ENCODE data around the gene ZBED4. TPM values are rescaled to one million over a fixed set of nuclear protein-coding genes. Genes with fewer than 3 reads are reported as not detected.

ZBED4 gene
- total RNA-seq, 1 donor from 2014 or later = 22.7 TPM

DNA sequence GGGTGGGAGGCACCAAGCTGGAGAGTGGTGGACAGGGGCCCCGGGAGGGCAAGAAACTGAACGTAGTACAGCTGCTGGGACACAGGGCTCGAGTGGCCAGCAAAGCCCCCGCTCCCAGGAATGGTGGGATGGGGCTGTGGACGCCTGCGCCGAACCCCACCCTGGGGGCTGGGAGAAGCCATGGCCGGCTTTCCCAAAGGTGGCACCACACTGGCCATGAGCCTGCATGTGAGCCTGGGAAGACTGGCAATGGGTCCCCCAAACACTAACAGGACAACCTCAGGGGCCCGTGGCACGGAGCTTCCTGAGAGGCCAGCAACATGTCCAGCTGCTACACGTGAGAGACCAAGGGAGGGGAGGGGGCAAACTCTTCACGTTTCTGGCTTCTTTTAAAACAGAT, 60.6 kb downstream of the ZBED4 start:
- Histone ChIP-seq H3K79me2 (ENCODE audit: insufficient read depth, low read length) (peaks cover 14% of the 10 kb centered on the region), H4K20me1 (ENCODE audit: insufficient read depth, low read length) (peaks cover 23% of the 10 kb centered on the region), H2AFZ (ENCODE audit: low read depth, low read length) (no peak overlapping the region), H3K4me2 (ENCODE audit: low read length) (no peak overlapping the region), H3K9me3 (ENCODE audit: insufficient read depth, low read depth, low read length) (no peaks in the 10 kb centered on the region), H3K9ac (ENCODE audit: low read length) (no peak overlapping the region), H3K4me3 (ENCODE audit: insufficient read depth, low read depth, low read length) (no peak overlapping the region), H3K36me3 (ENCODE audit: insufficient read depth, low read length) (peaks cover 3% of the 10 kb centered on the region), H3K4me1 (ENCODE audit: insufficient read depth, low read length) (peaks cover 4% of the 10 kb centered on the region), H3K27ac (ENCODE audit: low read depth, low read length) (no peak overlapping the region), H3K27me3 (ENCODE audit: insufficient read depth, low read length) (no peaks in the 10 kb centered on the region)
- FAIRE-seq (no peak), DNase-seq (ENCODE audit: low read depth) (no peak)
- peaks cover 11% of the 10 kb centered on the region for H3K36me3 Mint-ChIP-seq (ENCODE audit: low read depth, unreplicated experiment)
- H3K9me3 Mint-ChIP-seq (ENCODE audit: unreplicated experiment) = no peaks in the 10 kb centered on the region
- TF ChIP-seq CTCF (IDR thresholded peaks at IDR 0.05; ENCODE audit: insufficient read depth, low read depth, low read length) (no peak), EZH2 (IDR thresholded peaks at IDR 0.05; ENCODE audit: insufficient read depth, low read length) (no peak)
- no peak overlapping the region for H3K4me3 Mint-ChIP-seq (ENCODE audit: unreplicated experiment)
- peaks cover 1% of the 10 kb centered on the region for H3K4me1 Mint-ChIP-seq (ENCODE audit: low read depth, unreplicated experiment)
- H3K27ac Mint-ChIP-seq (ENCODE audit: unreplicated experiment) = no peak overlapping the region
- H3K27me3 Mint-ChIP-seq (ENCODE audit: low read depth, unreplicated experiment) = no peaks in the 10 kb centered on the region

GRCh38 chr22:49915610-49916009, 62.0 kb downstream of the ZBED4 start:
- H3K79me2 ChIP-seq (ENCODE audit: insufficient read depth, low read length) = peaks cover 20% of the 10 kb centered on the region
- FAIRE-seq (no peak), DNase-seq (ENCODE audit: low read depth) (no peak)
- H3K27ac Mint-ChIP-seq (ENCODE audit: unreplicated experiment) = no peak overlapping the region
- H3K27me3 ChIP-seq (ENCODE audit: insufficient read depth, low read length) = no peaks in the 10 kb centered on the region
- peaks cover 1% of the 10 kb centered on the region for H3K4me1 Mint-ChIP-seq (ENCODE audit: low read depth, unreplicated experiment)
- H3K36me3 Mint-ChIP-seq (ENCODE audit: low read depth, unreplicated experiment) = peaks cover 9% of the 10 kb centered on the region
- peaks cover 34% of the 10 kb centered on the region for H4K20me1 ChIP-seq (ENCODE audit: insufficient read depth, low read length)
- no peak overlapping the region for H3K4me2 ChIP-seq (ENCODE audit: low read length)
- no peak overlapping the region for H2AFZ ChIP-seq (ENCODE audit: low read depth, low read length)
- H3K4me3 Mint-ChIP-seq (ENCODE audit: unreplicated experiment) = no peak overlapping the region
- H3K27ac ChIP-seq (ENCODE audit: low read depth, low read length) = no peak overlapping the region
- no peaks in the 10 kb centered on the region for H3K9me3 Mint-ChIP-seq (ENCODE audit: unreplicated experiment)
- no peak overlapping the region for H3K9ac ChIP-seq (ENCODE audit: low read length)
- peaks cover 8% of the 10 kb centered on the region for H3K4me1 ChIP-seq (ENCODE audit: insufficient read depth, low read length)
- no peak for TF ChIP-seq CTCF (IDR thresholded peaks at IDR 0.05; ENCODE audit: insufficient read depth, low read depth, low read length)
- no peak for TF ChIP-seq EZH2 (IDR thresholded peaks at IDR 0.05; ENCODE audit: insufficient read depth, low read length)
- H3K36me3 ChIP-seq (ENCODE audit: insufficient read depth, low read length) = peaks cover 6% of the 10 kb centered on the region
- no peak overlapping the region for H3K4me3 ChIP-seq (ENCODE audit: insufficient read depth, low read depth, low read length)
- no peaks in the 10 kb centered on the region for H3K27me3 Mint-ChIP-seq (ENCODE audit: low read depth, unreplicated experiment)
- H3K9me3 ChIP-seq (ENCODE audit: insufficient read depth, low read depth, low read length) = no peaks in the 10 kb centered on the region

- no peaks in the 10 kb centered on the region for H3K9me3 Mint-ChIP-seq (ENCODE audit: unreplicated experiment)
- no peak overlapping the region for H3K27ac Mint-ChIP-seq (ENCODE audit: unreplicated experiment)
- Histone ChIP-seq H3K4me2 (ENCODE audit: low read length) (peak overlapping the region; percentile 86), H3K4me1 (ENCODE audit: insufficient read depth, low read length) (peaks cover 8% of the 10 kb centered on the region), H3K36me3 (ENCODE audit: insufficient read depth, low read length) (peaks cover 6% of the 10 kb centered on the region), H3K4me3 (ENCODE audit: insufficient read depth, low read depth, low read length) (no peak overlapping the region), H3K79me2 (ENCODE audit: insufficient read depth, low read length) (peaks cover 20% of the 10 kb centered on the region), H3K27me3 (ENCODE audit: insufficient read depth, low read length) (no peaks in the 10 kb centered on the region), H3K27ac (ENCODE audit: low read depth, low read length) (no peak overlapping the region), H2AFZ (ENCODE audit: low read depth, low read length) (no peak overlapping the region), H3K9me3 (ENCODE audit: insufficient read depth, low read depth, low read length) (no peaks in the 10 kb centered on the region), H4K20me1 (ENCODE audit: insufficient read depth, low read length) (peaks cover 34% of the 10 kb centered on the region), H3K9ac (ENCODE audit: low read length) (no peak overlapping the region)
- H3K36me3 Mint-ChIP-seq (ENCODE audit: low read depth, unreplicated experiment) = peaks cover 11% of the 10 kb centered on the region
- peaks cover 1% of the 10 kb centered on the region for H3K4me1 Mint-ChIP-seq (ENCODE audit: low read depth, unreplicated experiment)
- DNase-seq (ENCODE audit: low read depth) = no peak
- H3K27me3 Mint-ChIP-seq (ENCODE audit: low read depth, unreplicated experiment) = no peaks in the 10 kb centered on the region
- no peak for FAIRE-seq
- TF ChIP-seq EZH2 (IDR thresholded peaks at IDR 0.05; ENCODE audit: insufficient read depth, low read length) (no peak), CTCF (IDR thresholded peaks at IDR 0.05; ENCODE audit: insufficient read depth, low read depth, low read length) (no peak)
- H3K4me3 Mint-ChIP-seq (ENCODE audit: unreplicated experiment) = peak overlapping the region; percentile 88
Observed at GRCh38 chr22:49916831-49917230, 63.2 kb downstream of the ZBED4 start.

All from astrocyte (in vitro differentiated cells and primary cell).